ENCODE data around the gene HBG2. TPM values are rescaled to one million over a fixed set of nuclear protein-coding genes. Genes with fewer than 3 reads are reported as not detected.
"Not testable (repeated sequence)": the region's sequence is repeated elsewhere in the genome, so short reads cannot be mapped to it uniquely, and the experiment has no call there.

HBG2 gene
- not detected in 2 replicates for total RNA-seq (2014; rRNA removed; shearing (Covaris generic))

GRCh38 chr11:5254646-5255413, at the start of gene HBG2:
TSS of gene HBG2 (minus strand) at chr11:5254781. CDS start at chr11:5254728, 53 bp downstream.
- not testable (repeated sequence) for DNase-seq (ENCODE audit: low read depth)

- no peak for DNase-seq (ENCODE audit: low read depth)
Measured at GRCh38 chr11:5304046-5304445, 49.5 kb upstream of the HBG2 start.

GRCh38 chr11:5303626-5304025, 49.0 kb upstream of the HBG2 start:
- no peak for DNase-seq (ENCODE audit: low read depth)

- no peak for DNase-seq (ENCODE audit: low read depth)
Measured at GRCh38 chr11:5301846-5302245, 47.3 kb upstream of the HBG2 start, which contains the start of gene OR51B4. TSS of gene OR51B4 (minus strand) at chr11:5301946. CDS start at chr11:5301946, 0 bp downstream.

- DNase-seq (ENCODE audit: low read depth) = no peak
Measured at GRCh38 chr11:5300251-5300650, 45.7 kb upstream of the HBG2 start.

- no peak for DNase-seq (ENCODE audit: low read depth)
Measured at GRCh38 chr11:5298451-5298850, 43.9 kb upstream of the HBG2 start.

- DNase-seq (ENCODE audit: low read depth) = no peak
Measured at GRCh38 chr11:5297721-5298323, 43.2 kb upstream of the HBG2 start.

GRCh38 chr11:5294342-5294995, 39.9 kb upstream of the HBG2 start:
- not testable (repeated sequence) for DNase-seq (ENCODE audit: low read depth)

GRCh38 chr11:5293028-5293427, 38.4 kb upstream of the HBG2 start:
- no peak for DNase-seq (ENCODE audit: low read depth)

GRCh38 chr11:5291207-5291838, 36.7 kb upstream of the HBG2 start:
- DNase-seq (ENCODE audit: low read depth) = peak; percentile 66

GRCh38 chr11:5290106-5290505, 35.5 kb upstream of the HBG2 start:
- no peak for DNase-seq (ENCODE audit: low read depth)

GRCh38 chr11:5289696-5290095, 35.1 kb upstream of the HBG2 start:
- DNase-seq (ENCODE audit: low read depth) = no peak

- peak; percentile 39 for DNase-seq (ENCODE audit: low read depth)
Measured at GRCh38 chr11:5288906-5289550, 34.4 kb upstream of the HBG2 start.

- DNase-seq (ENCODE audit: low read depth) = peak; percentile 52
Measured at GRCh38 chr11:5288108-5288905, 33.7 kb upstream of the HBG2 start.

GRCh38 chr11:5286901-5287300, 32.3 kb upstream of the HBG2 start:
- DNase-seq (ENCODE audit: low read depth) = no peak

- no peak for DNase-seq (ENCODE audit: low read depth)
Measured at GRCh38 chr11:5286351-5286750, 31.8 kb upstream of the HBG2 start.

GRCh38 chr11:5285703-5286340, 31.2 kb upstream of the HBG2 start:
- DNase-seq (ENCODE audit: low read depth) = peak; percentile 43

GRCh38 chr11:5284637-5285036, 30.1 kb upstream of the HBG2 start:
- DNase-seq (ENCODE audit: low read depth) = no peak

- DNase-seq (ENCODE audit: low read depth) = no peak
Measured at GRCh38 chr11:5283882-5284281, 29.3 kb upstream of the HBG2 start.

GRCh38 chr11:5283086-5283485, 28.5 kb upstream of the HBG2 start:
- DNase-seq (ENCODE audit: low read depth) = no peak

All from M059J (cell line).